AG09319 (cell line): ENCODE results near the gene OR6B2.

Experiments used
- DNase-seq: peaks from one replicate; pipeline ENCODE4 v3.0.0-alpha.2; 2010; ENCODE audit warnings: low read depth; ENCODE audit errors: extremely low read depth
- TF ChIP-seq, protein P1 (sequence below): IDR thresholded peaks from 2 replicates; pipeline ENCODE4 v1.5.1; 2011; ENCODE audit warnings: low read depth, mild to moderate bottlenecking, inconsistent platforms, low read length, moderate library complexity

The OR6B2 gene

DNA sequence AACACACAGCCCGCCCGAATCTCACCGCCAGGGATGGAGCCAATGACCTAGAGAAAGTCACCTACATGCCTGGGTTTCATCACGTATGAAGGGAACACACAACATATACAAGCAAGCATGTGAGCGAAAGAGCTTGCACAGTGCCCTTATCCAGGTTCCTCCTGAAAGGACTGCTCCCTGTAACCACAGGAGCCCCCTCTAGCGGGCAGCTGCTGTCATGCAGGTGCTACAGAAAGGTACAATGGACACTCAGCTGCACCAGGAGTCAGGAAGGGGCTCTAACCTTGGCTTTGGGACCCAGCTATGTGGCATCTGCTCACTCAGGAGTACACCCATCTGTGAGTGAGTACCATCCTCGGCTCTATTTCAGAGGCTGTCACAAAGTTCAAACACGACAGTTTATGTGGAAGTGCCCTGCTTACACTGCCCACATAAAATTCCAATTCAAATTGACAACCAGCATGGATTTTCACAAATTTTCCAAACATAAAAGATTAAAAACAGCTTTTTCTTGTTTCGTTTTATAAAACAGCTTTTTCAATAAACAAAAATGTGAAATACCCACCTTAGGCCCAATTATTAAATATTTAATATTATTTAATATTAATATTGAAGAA lies 8.6 kb downstream of the OR6B2 start:
- DNase-seq = no peak
- TF ChIP-seq, protein P1, sequence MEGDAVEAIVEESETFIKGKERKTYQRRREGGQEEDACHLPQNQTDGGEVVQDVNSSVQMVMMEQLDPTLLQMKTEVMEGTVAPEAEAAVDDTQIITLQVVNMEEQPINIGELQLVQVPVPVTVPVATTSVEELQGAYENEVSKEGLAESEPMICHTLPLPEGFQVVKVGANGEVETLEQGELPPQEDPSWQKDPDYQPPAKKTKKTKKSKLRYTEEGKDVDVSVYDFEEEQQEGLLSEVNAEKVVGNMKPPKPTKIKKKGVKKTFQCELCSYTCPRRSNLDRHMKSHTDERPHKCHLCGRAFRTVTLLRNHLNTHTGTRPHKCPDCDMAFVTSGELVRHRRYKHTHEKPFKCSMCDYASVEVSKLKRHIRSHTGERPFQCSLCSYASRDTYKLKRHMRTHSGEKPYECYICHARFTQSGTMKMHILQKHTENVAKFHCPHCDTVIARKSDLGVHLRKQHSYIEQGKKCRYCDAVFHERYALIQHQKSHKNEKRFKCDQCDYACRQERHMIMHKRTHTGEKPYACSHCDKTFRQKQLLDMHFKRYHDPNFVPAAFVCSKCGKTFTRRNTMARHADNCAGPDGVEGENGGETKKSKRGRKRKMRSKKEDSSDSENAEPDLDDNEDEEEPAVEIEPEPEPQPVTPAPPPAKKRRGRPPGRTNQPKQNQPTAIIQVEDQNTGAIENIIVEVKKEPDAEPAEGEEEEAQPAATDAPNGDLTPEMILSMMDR = peak; percentile 91

DNA sequence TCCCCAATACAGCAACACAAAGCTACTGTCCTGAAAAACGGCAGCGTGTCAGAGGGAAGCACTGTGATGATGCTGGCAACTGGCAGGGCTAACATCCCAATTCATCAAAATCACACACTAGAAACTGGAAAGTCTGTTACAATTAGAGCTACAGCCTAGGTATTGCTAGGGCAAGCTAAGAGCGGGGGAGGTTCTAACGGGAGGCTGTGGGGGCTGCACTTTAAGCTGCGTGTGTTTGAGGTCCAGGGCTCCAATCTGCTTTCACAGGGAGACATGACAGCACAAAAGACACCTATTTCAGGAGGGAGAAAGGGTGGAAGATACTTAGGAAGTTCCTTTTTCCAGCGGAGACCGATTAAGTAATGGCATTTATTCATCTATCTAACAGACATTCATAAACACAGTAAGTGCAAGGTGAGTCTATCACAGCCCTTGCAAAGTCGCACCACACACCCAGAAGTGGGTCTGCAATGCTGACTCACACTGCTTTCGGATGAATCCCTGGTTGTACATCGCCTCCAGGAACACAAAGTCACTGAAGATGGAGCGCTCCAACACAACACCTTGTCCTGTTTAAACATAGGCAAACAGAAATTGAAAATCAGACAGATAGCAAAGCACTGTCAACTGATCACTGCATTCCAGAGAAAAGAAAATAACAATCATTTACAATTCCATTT lies 12.0 kb downstream of the OR6B2 start:
- no peak for DNase-seq
- TF ChIP-seq, protein P1 = no peak

DNA sequence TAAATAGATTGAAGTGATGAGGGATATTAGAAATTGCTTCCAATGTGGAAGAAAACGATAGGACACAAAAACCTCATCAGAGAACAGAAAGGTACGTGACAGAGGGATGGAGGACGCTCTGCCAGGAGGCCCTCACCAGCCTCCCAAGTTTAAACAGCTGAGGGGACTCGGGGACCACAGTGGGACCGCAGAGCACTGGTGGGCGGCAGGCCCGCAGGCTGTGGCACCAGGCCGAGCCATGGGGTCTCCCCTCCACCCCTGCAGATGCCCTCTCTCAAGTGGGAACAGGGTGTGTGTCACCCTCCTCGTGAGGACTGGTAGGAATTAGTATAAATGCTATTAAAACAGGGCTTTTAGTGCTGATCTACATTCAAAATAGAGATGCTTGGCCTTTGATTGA lies 15.9 kb downstream of the OR6B2 start:
- TF ChIP-seq, protein P1 = no peak
- no peak for DNase-seq

DNA sequence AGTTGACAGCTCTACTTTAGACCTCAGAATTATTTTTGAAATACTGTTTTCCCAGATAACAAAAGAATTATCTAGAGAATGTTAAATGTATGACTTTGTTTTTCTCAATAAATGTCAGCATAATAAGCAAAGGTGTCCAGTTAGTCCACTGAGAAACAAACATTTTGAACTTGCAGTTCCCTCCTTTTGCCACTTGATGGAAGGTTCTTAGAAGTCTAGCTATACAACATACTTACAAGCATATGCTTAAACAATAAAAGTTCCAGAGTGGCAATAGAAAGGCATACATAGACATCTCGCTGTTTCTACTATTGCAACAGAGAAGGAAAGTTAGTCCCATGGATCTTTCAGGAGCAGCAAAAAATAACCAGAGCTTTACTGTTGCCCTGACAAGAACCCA lies 16.9 kb downstream of the OR6B2 start:
- TF ChIP-seq, protein P1 = peak; percentile 20
- DNase-seq = no peak

DNA sequence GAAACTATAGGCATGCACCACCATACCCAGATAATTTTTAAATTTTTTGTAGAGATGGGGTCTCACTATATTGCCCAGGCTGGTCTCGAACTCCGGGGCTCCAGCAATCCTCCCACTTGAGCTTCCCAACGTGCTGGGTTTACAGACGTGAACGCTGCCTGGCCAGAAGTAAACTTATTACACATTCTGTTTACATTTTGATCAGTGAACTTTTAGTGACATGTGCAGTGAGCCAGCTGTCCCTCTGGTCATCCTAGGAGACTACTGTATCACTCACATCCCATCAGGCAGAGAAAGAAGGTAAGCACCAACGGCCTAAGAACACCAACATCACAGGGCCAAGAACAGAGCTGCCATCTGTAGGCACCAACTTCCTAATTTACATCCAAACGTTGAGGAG lies 27.2 kb downstream of the OR6B2 start:
- TF ChIP-seq, protein P1 = no peak
- no peak for DNase-seq

DNA sequence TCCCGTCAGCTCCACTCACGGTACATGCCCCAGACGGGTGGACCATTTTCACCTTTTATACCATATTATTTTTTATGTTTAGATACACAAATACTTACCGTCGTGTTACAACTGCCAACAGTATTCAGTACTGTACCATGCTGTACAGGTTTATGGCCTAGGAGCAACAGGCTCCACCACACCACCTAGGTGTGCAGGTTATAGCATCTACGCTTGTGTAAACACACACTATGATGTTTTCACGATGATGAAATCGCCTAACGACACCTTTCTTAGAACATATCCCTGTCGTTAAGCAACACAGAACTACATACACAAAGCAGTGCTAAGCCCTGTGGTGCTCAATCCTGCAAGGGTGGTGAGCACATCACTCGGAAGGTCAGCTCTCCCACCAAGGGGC lies 29.6 kb downstream of the OR6B2 start:
- TF ChIP-seq, protein P1 = no peak
- DNase-seq = no peak

DNA sequence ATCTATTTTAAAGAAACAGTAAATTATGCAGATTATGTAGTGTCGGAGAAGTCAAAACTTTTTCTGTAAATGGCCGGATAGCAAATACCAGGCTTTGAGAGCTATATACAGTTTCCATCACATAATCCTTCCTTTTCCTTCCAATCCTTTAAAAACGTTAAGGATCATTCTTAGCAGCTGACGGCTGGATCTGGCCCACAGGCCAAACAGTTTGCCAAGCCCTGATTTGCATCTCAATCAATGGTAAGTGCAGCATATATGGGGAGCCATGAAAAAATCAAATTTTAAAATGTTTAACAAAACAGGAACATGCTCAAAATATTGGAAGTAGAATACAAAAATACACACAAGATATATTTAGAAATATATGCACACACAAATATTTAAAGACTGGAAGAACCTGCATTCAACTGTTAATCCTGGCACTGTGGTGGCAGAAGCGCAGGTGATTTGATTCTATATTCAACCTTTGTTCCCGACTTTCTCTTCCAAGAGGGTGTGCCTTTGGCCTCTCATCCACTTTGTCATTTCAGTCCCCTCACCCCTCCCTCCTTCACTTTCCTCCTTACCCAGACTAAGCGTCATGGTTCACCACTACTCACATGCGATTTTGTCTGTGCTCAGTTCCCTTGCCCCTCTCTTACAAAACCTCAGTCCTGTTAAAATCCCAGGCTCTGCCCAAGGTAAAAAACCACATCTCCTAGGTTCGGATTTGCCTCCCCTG lies 32.4 kb downstream of the OR6B2 start:
- TF ChIP-seq, protein P1 = no peak
- DNase-seq = no peak
